GM18858 (cell line): ENCODE data around the gene LANCL2.
"Not testable (repeated sequence)": the region's sequence is repeated elsewhere in the genome, so short reads cannot be mapped to it uniquely, and the experiment has no call there.

Experiments used
- ATAC-seq: cut with Tn5 transposase; IDR thresholded peaks from one replicate; pipeline ENCODE4 v1.9.1; 2021; ENCODE audit not compliant: unreplicated experiment

Gene LANCL2

GRCh38 chr7:55402506-55402905 is 37.4 kb downstream of the LANCL2 start:
- ATAC-seq = not testable (repeated sequence)

- no peak for ATAC-seq
Measured at GRCh38 chr7:55405856-55406541, 40.9 kb downstream of the LANCL2 start.

DNA sequence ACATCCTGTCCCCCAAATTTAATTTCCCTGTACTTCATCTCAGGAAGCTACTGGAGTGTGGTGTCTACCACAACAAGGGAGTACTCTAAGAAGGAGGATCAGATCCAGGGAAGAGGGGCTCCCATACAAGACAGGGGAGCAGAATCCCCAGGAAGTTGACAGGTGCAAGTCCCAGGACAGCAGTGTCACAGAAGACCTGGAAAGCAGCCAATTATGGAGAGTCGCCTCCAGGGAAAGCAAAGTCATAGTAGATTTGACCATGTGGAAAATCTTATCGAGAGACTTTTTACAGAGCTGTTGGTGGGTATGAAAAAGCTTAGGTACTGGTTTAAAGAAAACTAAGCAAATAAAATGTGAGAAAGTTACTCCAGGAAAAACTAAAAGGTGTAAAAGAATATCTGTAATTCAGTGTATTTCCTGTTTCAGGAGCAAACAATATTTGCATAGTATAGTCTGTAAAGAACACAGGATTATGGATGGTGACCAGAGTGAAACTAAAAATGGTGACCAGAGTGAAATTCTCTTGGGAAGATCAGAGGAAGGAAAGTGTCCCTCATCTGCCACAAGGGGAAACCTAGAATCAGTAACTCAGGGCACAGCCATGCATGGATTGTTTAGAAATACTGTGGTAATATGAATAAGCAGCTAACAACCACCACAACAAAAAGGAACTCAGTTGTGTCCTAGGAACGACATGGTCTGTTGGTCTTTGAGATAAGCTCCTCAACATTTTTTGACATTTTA is 44.5 kb downstream of the LANCL2 start:
- ATAC-seq = peak; percentile 49

- ATAC-seq = no peak
Measured at GRCh38 chr7:55410667-55411239, 45.6 kb downstream of the LANCL2 start.

GRCh38 chr7:55411844-55412243 is 46.7 kb downstream of the LANCL2 start:
- ATAC-seq = no peak

DNA sequence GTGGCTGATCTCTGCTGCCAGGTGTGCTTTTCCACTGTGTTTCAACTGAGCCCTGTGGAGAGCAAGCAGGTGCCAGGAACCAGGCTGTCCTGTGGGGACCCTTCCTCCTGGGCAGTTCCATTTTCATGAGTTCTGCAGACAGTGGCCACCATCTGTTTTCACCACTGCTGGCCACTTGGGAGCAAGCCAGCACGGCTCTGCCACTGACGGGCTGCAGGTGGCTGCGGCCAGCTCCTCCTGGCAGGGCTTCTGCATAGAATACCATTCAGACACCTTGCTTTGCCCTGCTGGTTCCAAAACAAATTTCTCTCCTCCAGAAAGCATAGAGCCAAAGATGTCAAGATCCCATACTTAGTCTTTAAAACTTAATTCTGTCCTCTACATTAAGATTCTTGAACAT is 48.3 kb downstream of the LANCL2 start:
- no peak for ATAC-seq

- ATAC-seq = peak; percentile 72
Measured at GRCh38 chr7:55415173-55415778, 50.1 kb downstream of the LANCL2 start.

GRCh38 chr7:55417456-55417855 is 52.3 kb downstream of the LANCL2 start:
- ATAC-seq = not testable (repeated sequence)

DNA sequence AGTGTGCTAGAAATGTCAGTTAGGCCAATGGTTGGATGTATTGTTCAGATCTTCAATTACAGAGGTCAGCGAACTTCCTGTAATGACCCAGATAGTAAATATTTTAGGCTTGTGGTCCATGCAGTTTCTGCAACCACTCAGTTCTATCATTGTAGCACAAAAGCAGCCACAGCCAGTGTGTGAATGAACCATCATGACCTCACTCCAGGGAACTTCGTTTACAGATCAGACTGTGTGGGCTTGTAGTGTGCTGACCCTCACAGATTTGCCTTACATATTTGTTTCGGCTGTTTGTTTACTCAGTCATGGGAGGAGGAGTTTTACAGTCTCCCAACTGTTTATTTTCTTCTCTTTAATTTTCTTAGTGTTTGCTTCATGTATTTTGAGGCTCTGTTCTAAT is 55.4 kb downstream of the LANCL2 start:
- no peak for ATAC-seq

DNA sequence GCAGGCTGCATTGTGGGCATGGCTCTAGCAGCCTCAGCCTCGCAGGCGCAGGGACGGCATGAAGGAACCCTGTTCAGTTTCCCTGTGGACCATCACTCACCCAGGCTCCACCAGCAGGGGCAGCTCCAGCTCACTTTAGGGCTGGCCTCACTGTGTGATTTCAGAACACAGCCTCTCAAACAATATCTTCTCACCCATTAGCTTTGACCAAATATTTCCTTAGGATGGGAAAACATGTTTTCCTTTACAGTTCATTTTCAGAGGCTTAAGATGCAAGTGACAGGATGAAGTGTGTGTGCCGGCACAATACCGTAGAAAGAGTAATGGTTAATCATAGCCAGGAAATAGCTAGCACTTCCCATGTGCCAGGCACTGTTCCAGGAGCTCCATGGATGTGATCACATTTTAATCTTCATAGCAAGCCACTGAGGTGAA is 58.2 kb downstream of the LANCL2 start:
- no peak for ATAC-seq

DNA sequence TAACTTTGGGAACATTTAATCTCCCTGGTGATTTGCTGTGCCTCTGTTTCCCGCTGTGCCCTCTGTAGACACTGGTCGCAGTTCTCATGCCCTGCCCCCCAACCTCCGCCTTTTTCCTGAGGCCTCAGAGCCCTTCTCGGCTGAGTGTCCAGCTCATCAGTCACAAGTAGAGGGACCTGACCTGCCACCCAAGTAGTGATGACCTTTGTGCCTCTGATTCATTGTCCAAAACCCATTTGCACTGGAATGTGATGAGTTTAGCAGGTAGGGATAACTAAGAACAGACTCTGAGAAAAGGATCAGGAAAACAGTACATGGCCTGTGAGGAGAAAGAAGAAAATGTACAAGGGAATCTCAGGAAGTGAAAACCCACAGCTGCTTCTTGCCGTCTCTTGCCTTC is 58.8 kb downstream of the LANCL2 start:
- no peak for ATAC-seq

DNA sequence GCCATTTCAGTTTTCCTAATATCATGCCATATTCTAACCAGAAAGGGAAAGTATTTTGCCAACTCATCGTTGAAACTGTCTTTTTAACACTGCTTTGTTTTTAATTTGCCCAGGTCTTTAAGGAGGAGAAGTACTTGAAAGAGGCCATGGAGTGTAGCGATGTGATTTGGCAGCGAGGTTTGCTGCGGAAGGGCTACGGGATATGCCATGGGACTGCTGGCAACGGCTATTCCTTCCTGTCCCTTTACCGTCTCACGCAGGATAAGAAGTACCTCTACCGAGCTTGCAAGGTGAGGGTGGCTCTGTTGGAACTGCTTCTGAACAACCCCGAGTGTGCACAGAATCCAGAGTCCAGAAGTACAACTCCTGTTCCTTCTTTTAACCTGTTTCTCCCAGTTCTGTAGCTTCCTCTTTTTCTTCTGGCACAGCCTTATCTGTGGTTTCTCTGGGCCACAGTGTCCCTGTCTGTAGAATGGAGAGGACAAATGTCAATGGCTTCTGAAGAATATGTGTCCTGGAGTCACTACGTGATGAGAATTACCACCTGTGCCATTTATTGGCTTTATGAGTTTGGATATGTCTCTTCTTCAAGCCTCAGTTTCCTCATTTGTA is 60.1 kb downstream of the LANCL2 start:
- no peak for ATAC-seq

- ATAC-seq = no peak
Measured at GRCh38 chr7:55426676-55427075, 61.5 kb downstream of the LANCL2 start.

GRCh38 chr7:55427342-55427741 is 62.2 kb downstream of the LANCL2 start:
- no peak for ATAC-seq

GRCh38 chr7:55427800-55428199 is 62.7 kb downstream of the LANCL2 start:
- ATAC-seq = no peak

GRCh38 chr7:55429835-55430499 is 64.8 kb downstream of the LANCL2 start:
- ATAC-seq = no peak

- ATAC-seq = no peak
Measured at GRCh38 chr7:55431898-55432297, 66.8 kb downstream of the LANCL2 start.

DNA sequence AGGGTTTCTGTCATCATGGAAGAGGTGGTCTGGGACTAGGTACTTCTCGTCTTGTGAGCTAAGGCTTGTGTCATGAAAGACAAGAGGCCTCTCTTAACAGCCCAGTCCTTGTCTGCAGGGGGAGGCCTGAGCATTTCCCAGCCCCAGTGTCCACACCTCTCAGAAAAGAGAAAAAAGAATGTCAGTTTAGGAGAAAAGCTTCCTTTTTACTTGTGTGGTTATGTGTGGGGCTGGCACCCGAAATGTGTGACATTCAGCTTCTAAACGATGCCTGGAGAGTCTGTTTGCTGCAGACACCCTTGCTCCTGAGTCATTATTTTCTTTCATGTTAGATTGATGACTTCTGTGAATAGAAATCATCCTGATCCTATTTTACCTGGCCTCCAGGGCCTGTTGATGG is 67.4 kb downstream of the LANCL2 start:
- ATAC-seq = no peak

DNA sequence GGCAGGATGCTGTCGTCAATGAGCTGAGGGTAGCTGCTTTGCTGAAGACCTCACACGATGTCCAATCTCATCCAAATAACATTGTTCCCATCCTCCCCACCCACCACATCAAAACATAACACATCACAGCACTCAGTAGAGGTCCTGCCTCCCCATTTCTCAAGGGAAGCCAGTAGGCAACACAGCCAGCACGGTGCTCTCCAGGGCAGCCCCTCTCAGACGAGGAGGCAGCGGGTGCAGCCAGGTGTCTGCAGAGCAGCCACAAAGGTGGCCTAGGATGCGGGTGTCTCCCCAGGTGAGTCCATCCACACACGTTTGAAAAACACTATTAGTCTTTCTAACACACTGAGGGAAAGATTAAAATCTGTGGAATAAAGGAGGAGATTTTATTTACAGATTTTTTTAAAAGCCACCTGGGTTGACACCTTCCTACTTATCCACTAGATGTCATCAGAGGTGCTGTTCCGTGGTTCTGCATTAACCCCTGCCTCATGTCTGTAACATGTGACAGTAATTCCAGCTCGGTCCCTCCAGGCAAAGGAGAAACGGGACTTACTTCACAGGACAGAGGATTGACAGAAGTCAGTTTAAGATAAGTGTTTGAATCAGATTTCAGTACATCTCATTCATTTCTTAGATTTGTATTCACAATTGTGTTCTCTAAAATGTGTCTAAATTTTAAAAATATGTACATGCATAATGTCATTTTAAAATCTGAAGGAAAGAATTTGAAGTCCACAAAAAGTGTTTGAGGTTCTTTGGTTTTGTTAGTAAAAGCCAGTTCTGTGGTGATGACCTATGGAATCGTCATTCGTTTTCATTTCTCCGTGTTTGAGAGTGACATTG is 68.0 kb downstream of the LANCL2 start:
- peak; percentile 82 for ATAC-seq

DNA sequence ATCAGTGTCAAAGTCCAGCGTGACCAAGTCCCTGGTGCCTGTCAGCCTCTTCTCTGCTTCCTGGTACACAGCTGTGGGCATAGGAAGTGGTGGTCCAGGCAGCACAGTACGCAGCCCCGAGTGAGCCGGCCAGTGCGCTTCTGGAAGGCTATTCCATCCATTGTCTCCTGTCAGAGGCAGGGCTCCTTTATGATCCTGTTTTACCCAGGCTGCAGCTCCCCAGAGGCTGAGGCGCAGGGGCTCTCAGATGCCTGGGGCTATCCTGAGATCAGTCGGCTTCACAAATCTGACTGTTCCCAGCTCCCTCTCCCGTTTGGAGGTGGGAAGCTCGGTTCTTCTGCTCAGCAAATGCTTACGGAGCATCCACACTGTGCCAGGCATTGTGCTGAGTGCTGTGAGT is 70.3 kb downstream of the LANCL2 start:
- no peak for ATAC-seq
